Measurements from ENCODE around the gene GLO1. TPM values are rescaled to one million over a fixed set of nuclear protein-coding genes. Genes with fewer than 3 reads are reported as not detected.

GLO1 gene
- 88.2 and 99.8 TPM in 2 replicates for total RNA-seq

GRCh38 chr6:38702558-38703397 lies at the start of gene GLO1:
GLO1 (minus strand) TSS chr6:38703145; CDS start chr6:38703054, 91 bp downstream.

GRCh38 chr6:38715016-38715689 lies 12.2 kb upstream of the GLO1 start, which contains the start of gene DNAH8:
DNAH8 (plus strand) TSS chr6:38715311; CDS start chr6:38722810, 7,499 bp downstream.

DNA sequence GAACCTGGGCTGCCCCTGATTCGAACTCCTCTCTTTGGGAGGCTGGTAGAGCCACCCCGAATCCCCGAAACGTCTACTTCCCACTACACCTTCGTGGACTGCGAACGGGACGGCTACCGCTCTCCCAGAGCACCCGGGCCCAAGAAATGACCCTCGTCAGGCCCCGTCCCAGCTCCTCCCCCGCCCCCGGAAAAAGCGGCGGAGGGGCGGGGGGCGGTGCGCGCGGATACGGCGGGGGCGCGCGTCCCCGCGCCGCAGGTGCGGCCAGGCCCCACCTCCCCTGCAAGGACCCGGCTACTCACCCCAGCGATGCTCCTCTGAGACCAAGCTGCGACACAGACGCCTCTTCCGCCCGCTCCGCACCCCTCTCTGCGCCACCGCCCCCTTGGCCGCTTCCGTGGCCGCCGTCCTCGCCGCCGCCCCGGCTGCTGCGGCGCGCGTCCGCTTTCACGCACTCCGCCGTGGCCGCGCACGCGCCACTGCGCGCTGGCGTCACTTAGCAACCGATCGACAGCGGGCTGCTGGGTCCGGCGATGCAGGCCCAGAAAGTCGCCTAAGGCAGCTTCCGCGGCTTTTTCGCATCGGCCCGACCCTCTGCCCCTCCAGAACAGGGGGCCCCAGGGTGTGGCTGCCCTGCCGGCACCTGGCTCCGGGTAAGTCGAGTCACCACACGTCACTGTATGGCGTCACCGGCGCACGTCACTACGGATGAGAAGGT lies 63.3 kb downstream of the GLO1 start, which contains the start of gene BTBD9:
BTBD9 (minus strand) TSS at position 432 of the 718 bp plus-strand sequence.

Other genes with a start within 250 kb of the GLO1 start
- gene BTBD9, start 63.2 kb downstream of the GLO1 start, total RNA-seq = 4.9 and 11.1 TPM in 2 replicates
- gene DNAH8, start 12.2 kb upstream of the GLO1 start, total RNA-seq = under 0.01 TPM in 1 of 2 replicates, not detected in the other

Data from bladder microvascular endothelial cell (primary cell).